GM19372 (cell line): ENCODE measurements around the gene GRIN3A.

Experiments
- ATAC-seq: cut with Tn5 transposase; IDR thresholded peaks from one replicate; pipeline ENCODE4 v1.9.1; 2021; ENCODE audit warnings: mild to moderate bottlenecking, low read depth, moderate library complexity; ENCODE audit not compliant: unreplicated experiment

The GRIN3A gene

GRCh38 chr9:101533334-101534204 is 204.9 kb downstream of the GRIN3A start, which contains the start of gene RNF20:
Gene RNF20, plus strand, starts transcription at chr9:101533853. Its CDS starts 1,571 bp downstream, at chr9:101535424.
- ATAC-seq: peak; percentile 96

DNA sequence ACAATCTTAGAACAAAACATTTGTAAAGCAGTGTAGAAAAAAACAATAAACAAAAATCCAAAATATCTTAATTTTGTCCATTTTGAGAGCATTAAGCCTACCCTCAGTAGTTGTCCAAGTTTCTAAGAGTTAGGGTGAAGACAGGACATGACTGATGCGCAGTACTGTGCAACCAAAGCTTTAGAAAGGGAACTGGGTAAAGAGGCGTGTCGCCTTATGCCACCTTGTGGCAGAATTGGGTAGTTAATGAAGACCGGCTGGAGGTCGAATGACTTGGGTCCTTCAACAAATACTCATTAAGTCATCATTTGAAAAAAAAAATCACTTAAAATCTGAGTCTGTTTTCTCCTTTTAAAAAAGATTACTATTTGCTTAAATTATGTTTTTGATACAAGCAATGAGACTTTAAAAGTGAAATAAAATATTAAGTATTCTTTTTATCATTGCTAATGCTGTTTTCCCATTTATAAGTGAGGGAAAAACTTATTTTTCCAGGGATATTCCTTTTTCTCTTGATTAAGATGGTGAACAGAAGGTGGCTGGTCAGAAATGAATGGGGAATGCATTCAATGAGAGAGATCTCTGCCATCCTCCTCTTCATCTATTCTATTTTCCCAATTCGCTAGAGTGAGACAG is 208.3 kb downstream of the GRIN3A start:
- peak; percentile 35 for ATAC-seq

DNA sequence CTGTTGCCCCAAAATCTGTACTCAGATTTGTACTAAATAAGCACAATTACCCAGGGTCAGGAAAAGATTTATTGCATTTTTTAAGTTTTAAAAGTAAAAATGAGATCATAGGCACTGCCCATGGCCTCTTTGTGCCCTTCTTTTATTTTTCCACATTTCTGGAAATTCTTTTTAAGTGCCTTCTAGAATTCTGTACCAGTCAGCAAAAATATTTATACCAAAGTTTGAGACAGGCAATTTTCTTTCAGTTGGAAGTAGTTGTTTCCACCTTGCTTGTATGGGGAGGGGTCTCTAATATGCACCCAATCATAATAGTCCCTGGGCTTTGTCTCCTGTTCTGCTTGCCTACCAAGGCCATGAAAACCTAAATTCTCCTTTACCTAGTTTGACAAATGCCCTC is 210.4 kb downstream of the GRIN3A start:
- ATAC-seq: no peak

DNA sequence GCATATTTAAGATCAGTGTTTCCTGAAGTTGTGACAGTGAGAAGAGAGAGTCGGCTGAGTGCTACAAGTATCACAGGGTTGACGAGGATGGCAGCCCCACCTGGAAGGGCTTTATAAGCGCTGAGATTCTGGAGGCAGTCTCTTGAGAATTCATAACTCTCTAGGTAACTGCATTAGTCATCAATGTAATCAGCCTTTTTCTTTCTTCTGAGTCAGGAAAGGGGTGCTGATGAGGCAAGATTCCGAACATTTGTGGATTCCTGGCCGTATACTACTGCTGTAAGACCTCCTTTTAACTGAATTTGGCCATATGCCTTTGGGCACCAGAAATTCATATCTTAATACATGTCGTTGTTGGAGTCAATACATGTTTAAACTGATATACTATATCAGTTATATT is 211.4 kb downstream of the GRIN3A start:
- no peak for ATAC-seq

- ATAC-seq: no peak
Observed at GRCh38 chr9:101524371-101524770, 214.1 kb downstream of the GRIN3A start.
